Measurements from ENCODE around the gene GPRIN3.
"Not testable (repeated sequence)": the region's sequence is repeated elsewhere in the genome, so short reads cannot be mapped to it uniquely, and the experiment has no call there.

- not testable (repeated sequence) for TF ChIP-seq PBX3 (CRISPR knock-in tag; IDR thresholded peaks at IDR 0.05); ZNF335 (tag by site-specific recombination; conservative IDR thresholded peaks at IDR 0.05); ATF2 (tag by site-specific recombination; IDR thresholded peaks at IDR 0.05; ENCODE audit: low read depth); ZSCAN18 (tag by site-specific recombination; IDR thresholded peaks at IDR 0.05); HOXD13 (CRISPR knock-in tag; IDR thresholded peaks at IDR 0.05; ENCODE audit: borderline replicate concordance); ZBTB21 (tag by site-specific recombination; IDR thresholded peaks at IDR 0.05); TCF7L2 (IDR thresholded peaks at IDR 0.05; ENCODE audit: borderline replicate concordance, low read depth, low read length); ZNF114 (tag by site-specific recombination; IDR thresholded peaks at IDR 0.05); CTCF (tag by site-specific recombination; IDR thresholded peaks at IDR 0.05); REST (tag by site-specific recombination; IDR thresholded peaks at IDR 0.05); ZBTB44 (tag by site-specific recombination; IDR thresholded peaks at IDR 0.05); SP2 (tag by site-specific recombination; IDR thresholded peaks at IDR 0.05)
These were observed 108.2 kb downstream of the GPRIN3 start for GRCh38 chr4:89199394-89199793.

All from HEK293 (cell line).